HL-60 (cell line): ENCODE results near the gene MYADML2.

Experiments used
- DNase-seq, 2 experiments: peaks; one replicate each; pipeline ENCODE4 v3.0.0-alpha.2; 2010 to 2020; ENCODE audit warnings: low read depth in 1 of 2, low spot score in 1 of 2
- H3K27ac ChIP-seq: fragments of 250-450 bp; sonication (Bioruptor Pico); replicated peaks from 2 replicates; pipeline ENCODE4 v1.5.1; 2020; ENCODE audit warnings: mild to moderate bottlenecking, moderate library complexity
- H3K27me3 ChIP-seq: fragments of 250-450 bp; sonication (Bioruptor Pico); 2 replicates; pipeline ENCODE4 v1.5.1; 2021; ENCODE audit warnings: mild to moderate bottlenecking, moderate library complexity; ENCODE audit not compliant: insufficient read depth, poor library complexity, severe bottlenecking
- H3K4me3 ChIP-seq: replicated peaks from 2 replicates; pipeline ENCODE4 v1.5.1; 2011; ENCODE audit warnings: mild to moderate bottlenecking, control low read depth, low read length; ENCODE audit not compliant: insufficient read depth
- CTCF ChIP-seq: IDR thresholded peaks from one replicate; pipeline ENCODE4 v1.5.1; 2011; ENCODE audit warnings: low read length, control low read depth, inconsistent platforms; ENCODE audit not compliant: insufficient read depth
- GABPA ChIP-seq: IDR thresholded peaks from 2 replicates; pipeline ENCODE4 v1.6.1; 2012; ENCODE audit warnings: low read depth
- POLR2AphosphoS5 ChIP-seq: IDR thresholded peaks from 2 replicates; pipeline ENCODE4 v1.6.1; 2012; ENCODE audit warnings: low read depth
- SPI1 ChIP-seq: IDR thresholded peaks from 2 replicates; pipeline ENCODE4 v1.6.1; 2012; ENCODE audit warnings: low read depth, mild to moderate bottlenecking, borderline replicate concordance
- TF ChIP-seq, protein P1 (sequence below): IDR thresholded peaks from 2 replicates; pipeline ENCODE4 v1.6.1; 2012; ENCODE audit warnings: low read depth; ENCODE audit not compliant: insufficient replicate concordance

Gene MYADML2

DNA sequence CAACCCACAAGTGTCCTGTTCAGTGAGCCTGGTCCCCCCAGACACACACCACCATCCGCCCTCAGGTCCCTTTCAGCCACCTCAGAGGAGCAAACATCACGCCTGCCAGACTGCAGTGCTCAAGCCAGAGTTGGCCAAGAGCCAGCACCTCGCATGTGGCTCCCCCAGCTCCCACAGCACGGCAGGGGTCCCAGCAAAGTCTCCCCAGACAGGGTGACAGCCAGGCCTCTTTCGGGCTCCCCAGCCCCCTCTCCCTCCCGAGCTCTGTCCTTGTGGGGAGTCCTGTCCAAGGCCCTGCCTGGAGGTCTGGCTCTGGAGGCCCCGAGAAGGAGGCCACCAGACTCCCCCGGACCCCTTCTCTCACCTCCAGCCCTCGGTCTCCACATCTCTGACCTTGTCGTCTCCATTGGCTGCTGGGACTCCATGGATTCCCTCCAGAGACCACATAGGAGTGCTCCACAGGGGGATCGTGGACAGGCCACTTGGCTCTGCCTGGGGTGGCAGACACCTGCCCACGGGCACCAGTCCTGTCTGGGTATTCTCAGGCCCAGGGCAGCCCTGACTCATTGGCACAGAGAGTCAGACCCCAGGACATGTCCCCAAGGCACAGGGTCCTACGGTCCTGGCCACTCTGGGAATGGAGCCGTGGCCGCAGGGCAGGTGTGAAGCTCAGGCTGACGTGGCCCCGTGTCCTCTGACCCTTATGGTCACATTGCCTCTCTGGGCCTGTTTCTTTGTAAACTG, 1.8 kb upstream of the MYADML2 start:
- no peak overlapping the region for H3K4me3 ChIP-seq
- no peak for TF ChIP-seq SPI1
- no peak for TF ChIP-seq CTCF
- no peak overlapping the region for H3K27ac ChIP-seq
- H3K27me3 ChIP-seq, result no peaks in the 10 kb centered on the region
- no peak for DNase-seq

GRCh38 chr17:81944858-81945257, 2.2 kb downstream of the MYADML2 start:
- no peak overlapping the region for H3K27ac ChIP-seq
- peaks cover 4% of the 10 kb centered on the region for H3K27me3 ChIP-seq
- no peak overlapping the region for H3K4me3 ChIP-seq
- DNase-seq, result no peak
- no peak for TF ChIP-seq POLR2AphosphoS5
- no peak for TF ChIP-seq GABPA
- no peak for TF ChIP-seq CTCF
- TF ChIP-seq, protein P1, sequence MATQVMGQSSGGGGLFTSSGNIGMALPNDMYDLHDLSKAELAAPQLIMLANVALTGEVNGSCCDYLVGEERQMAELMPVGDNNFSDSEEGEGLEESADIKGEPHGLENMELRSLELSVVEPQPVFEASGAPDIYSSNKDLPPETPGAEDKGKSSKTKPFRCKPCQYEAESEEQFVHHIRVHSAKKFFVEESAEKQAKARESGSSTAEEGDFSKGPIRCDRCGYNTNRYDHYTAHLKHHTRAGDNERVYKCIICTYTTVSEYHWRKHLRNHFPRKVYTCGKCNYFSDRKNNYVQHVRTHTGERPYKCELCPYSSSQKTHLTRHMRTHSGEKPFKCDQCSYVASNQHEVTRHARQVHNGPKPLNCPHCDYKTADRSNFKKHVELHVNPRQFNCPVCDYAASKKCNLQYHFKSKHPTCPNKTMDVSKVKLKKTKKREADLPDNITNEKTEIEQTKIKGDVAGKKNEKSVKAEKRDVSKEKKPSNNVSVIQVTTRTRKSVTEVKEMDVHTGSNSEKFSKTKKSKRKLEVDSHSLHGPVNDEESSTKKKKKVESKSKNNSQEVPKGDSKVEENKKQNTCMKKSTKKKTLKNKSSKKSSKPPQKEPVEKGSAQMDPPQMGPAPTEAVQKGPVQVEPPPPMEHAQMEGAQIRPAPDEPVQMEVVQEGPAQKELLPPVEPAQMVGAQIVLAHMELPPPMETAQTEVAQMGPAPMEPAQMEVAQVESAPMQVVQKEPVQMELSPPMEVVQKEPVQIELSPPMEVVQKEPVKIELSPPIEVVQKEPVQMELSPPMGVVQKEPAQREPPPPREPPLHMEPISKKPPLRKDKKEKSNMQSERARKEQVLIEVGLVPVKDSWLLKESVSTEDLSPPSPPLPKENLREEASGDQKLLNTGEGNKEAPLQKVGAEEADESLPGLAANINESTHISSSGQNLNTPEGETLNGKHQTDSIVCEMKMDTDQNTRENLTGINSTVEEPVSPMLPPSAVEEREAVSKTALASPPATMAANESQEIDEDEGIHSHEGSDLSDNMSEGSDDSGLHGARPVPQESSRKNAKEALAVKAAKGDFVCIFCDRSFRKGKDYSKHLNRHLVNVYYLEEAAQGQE, result no peak
- TF ChIP-seq SPI1, result no peak

DNA sequence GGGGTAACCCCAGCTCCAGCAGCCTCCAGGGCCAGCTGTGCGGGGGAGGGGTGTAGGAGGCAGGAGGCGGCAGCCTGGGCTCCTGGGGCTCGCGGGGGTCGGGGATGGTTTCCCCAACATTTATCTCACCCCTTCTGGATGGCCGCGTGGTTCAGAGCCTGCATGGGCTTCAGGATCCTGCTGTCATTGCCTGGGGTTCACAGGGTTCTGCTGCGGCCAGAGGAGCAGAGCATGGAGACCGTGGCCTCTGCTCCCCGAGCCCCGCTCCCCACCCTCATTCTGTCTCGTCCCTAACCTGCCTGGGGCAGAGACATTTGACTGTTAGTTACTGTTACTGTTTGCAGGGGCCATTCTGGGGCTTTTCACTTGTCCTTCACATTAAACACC, 4.9 kb downstream of the MYADML2 start:
- no peak for DNase-seq
- TF ChIP-seq SPI1 (no peak), POLR2AphosphoS5 (no peak), GABPA (no peak), CTCF (no peak)
- TF ChIP-seq, protein P1, result no peak
- Histone ChIP-seq H3K4me3 (no peak overlapping the region), H3K27ac (no peak overlapping the region), H3K27me3 (peaks cover 4% of the 10 kb centered on the region)

DNA sequence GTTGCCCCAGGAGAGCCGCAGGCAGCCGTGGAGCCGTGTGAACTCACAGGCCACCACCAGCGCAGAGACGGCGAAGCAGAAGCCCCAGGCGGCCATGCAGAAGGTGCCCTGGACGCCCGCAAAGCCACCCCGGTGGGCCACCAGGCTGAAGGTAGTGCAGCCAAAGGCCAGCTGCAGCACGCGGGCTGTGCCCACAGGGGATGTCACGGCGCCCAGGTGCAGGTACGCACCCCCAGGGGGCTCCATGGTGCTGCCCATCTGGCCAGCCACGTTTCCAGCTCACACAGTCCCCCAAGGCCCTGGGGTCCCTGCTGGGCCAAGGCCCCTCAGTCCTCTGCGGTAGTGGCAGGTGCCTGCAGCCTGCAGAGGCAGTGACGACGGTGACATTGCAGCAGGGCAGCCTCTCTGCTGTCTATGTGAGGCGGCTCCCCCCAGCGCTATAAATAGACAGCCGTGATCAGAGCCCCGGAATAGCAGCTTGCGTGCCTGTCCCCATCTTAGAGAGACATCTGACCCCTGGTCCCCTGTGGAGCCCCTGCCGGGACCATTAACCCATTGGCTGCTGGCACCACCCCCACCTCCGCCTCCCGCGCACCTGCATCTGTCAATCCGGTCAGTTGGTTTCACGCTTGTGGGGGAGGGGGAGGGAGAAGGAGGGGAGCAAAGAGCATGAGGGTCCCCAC, 5.4 kb downstream of the MYADML2 start:
- Histone ChIP-seq H3K27ac (no peak overlapping the region), H3K4me3 (no peak overlapping the region), H3K27me3 (peaks cover 4% of the 10 kb centered on the region)
- no peak for DNase-seq
- TF ChIP-seq SPI1 (no peak), GABPA (no peak)
